ENCODE measurements around the gene METTL18.
A peak's percentile ranks its signal among the peaks of the same experiment; 100 is the strongest.
"Not testable (repeated sequence)": the region's sequence is repeated elsewhere in the genome, so short reads cannot be mapped to it uniquely, and the experiment has no call there.

The METTL18 gene

GRCh38 chr1:169814265-169814664 lies 19.6 kb upstream of the METTL18 start (continued):
- no peak for TF ChIP-seq SNAI2 (CRISPR knock-in tag; IDR thresholded peaks at IDR 0.05)

GRCh38 chr1:169812131-169812530 lies 17.4 kb upstream of the METTL18 start:
- ATAC-seq: no peak
- TF ChIP-seq CSRNP3 (CRISPR knock-in tag; IDR thresholded peaks at IDR 0.05): no peak
- no peak for TF ChIP-seq ESRRG (CRISPR knock-in tag; IDR thresholded peaks at IDR 0.05)
- no peak for TF ChIP-seq ZFP30 (CRISPR knock-in tag; IDR thresholded peaks at IDR 0.05)
- TF ChIP-seq ARNTL (CRISPR knock-in tag; IDR thresholded peaks at IDR 0.05; ENCODE audit: borderline replicate concordance, low read depth): no peak
- no peak for TF ChIP-seq PPARA (CRISPR knock-in tag; IDR thresholded peaks at IDR 0.05; ENCODE audit: borderline replicate concordance)
- no peak for TF ChIP-seq GLIS3 (CRISPR knock-in tag; IDR thresholded peaks at IDR 0.05)
- TF ChIP-seq TSHZ2 (CRISPR knock-in tag; IDR thresholded peaks at IDR 0.05): no peak
- TF ChIP-seq TOX (CRISPR knock-in tag; IDR thresholded peaks at IDR 0.05; ENCODE audit: borderline replicate concordance): no peak
- TF ChIP-seq ZNF565 (CRISPR knock-in tag; conservative IDR thresholded peaks at IDR 0.05; ENCODE audit: low read depth): no peak
- no peak for TF ChIP-seq ISL1 (CRISPR knock-in tag; IDR thresholded peaks at IDR 0.05)
- TF ChIP-seq TCF4 (CRISPR knock-in tag; IDR thresholded peaks at IDR 0.05; ENCODE audit: borderline replicate concordance): no peak
- TF ChIP-seq ZNF70 (CRISPR knock-in tag; IDR thresholded peaks at IDR 0.05): no peak
- TF ChIP-seq ZNF8 (CRISPR knock-in tag; IDR thresholded peaks at IDR 0.05): no peak

GRCh38 chr1:169811418-169812035 lies 16.8 kb upstream of the METTL18 start:
- not testable (repeated sequence) for ATAC-seq

- TF ChIP-seq ESRRG (CRISPR knock-in tag; IDR thresholded peaks at IDR 0.05): no peak
- no peak for TF ChIP-seq GLIS3 (CRISPR knock-in tag; IDR thresholded peaks at IDR 0.05)
- TF ChIP-seq ZNF565 (CRISPR knock-in tag; conservative IDR thresholded peaks at IDR 0.05; ENCODE audit: low read depth): no peak
- no peak for TF ChIP-seq CSDC2 (CRISPR knock-in tag; IDR thresholded peaks at IDR 0.05)
- TF ChIP-seq ZC3H10 (CRISPR knock-in tag; IDR thresholded peaks at IDR 0.05): no peak
- TF ChIP-seq ZFP30 (CRISPR knock-in tag; IDR thresholded peaks at IDR 0.05): no peak
- no peak for TF ChIP-seq OSR1 (CRISPR knock-in tag; IDR thresholded peaks at IDR 0.05)
- TF ChIP-seq RARB (CRISPR knock-in tag; IDR thresholded peaks at IDR 0.05): no peak
- peak; percentile 90 for ATAC-seq
Observed at GRCh38 chr1:169809370-169810095, 14.8 kb upstream of the METTL18 start.

- no peak for TF ChIP-seq ISL1 (CRISPR knock-in tag; IDR thresholded peaks at IDR 0.05)
- no peak for TF ChIP-seq ZFP30 (CRISPR knock-in tag; IDR thresholded peaks at IDR 0.05)
- TF ChIP-seq BACH2 (CRISPR knock-in tag; IDR thresholded peaks at IDR 0.05; ENCODE audit: borderline replicate concordance): no peak
- no peak for TF ChIP-seq ZNF8 (CRISPR knock-in tag; IDR thresholded peaks at IDR 0.05)
- no peak for TF ChIP-seq OSR1 (CRISPR knock-in tag; IDR thresholded peaks at IDR 0.05)
- no peak for TF ChIP-seq CSRNP3 (CRISPR knock-in tag; IDR thresholded peaks at IDR 0.05)
- TF ChIP-seq RARB (CRISPR knock-in tag; IDR thresholded peaks at IDR 0.05): no peak
- TF ChIP-seq POU6F1 (CRISPR knock-in tag; IDR thresholded peaks at IDR 0.05; ENCODE audit: borderline replicate concordance, low read depth): no peak
- no peak for TF ChIP-seq CSDC2 (CRISPR knock-in tag; IDR thresholded peaks at IDR 0.05)
- TF ChIP-seq GLIS3 (CRISPR knock-in tag; IDR thresholded peaks at IDR 0.05): no peak
- no peak for TF ChIP-seq TOX (CRISPR knock-in tag; IDR thresholded peaks at IDR 0.05; ENCODE audit: borderline replicate concordance)
- no peak for ATAC-seq
Observed at GRCh38 chr1:169804941-169805340, 10.2 kb upstream of the METTL18 start.

All from SK-N-SH treated with all-trans-retinoic acid at 6 μM for 48 hours (cell line).